NOMO-1 treated with DMSO at 0.1 percent for 48 hours (cell line): ENCODE data around the gene C1RL.

ENCODE experiments used
- DNase-seq: peaks from one replicate; lab custom pipeline; 2025; ENCODE audit not compliant: unreplicated experiment; lab: John Stamatoyannopoulos, UW

Gene C1RL

GRCh38 chr12:7137908-7138307 is 28.9 kb upstream of the C1RL start:
- no peak for DNase-seq

- no peak for DNase-seq
Observed at GRCh38 chr12:7136676-7137075, 27.7 kb upstream of the C1RL start.

GRCh38 chr12:7136071-7136470 is 27.1 kb upstream of the C1RL start:
- no peak for DNase-seq

GRCh38 chr12:7134396-7135166 is 25.6 kb upstream of the C1RL start:
- DNase-seq, result no peak

GRCh38 chr12:7131502-7131866 is 22.5 kb upstream of the C1RL start:
- DNase-seq, result no peak

GRCh38 chr12:7130701-7131501 is 21.9 kb upstream of the C1RL start:
- no peak for DNase-seq

- DNase-seq, result peak; percentile 47
Observed at GRCh38 chr12:7129872-7130691, 21.1 kb upstream of the C1RL start, which contains the start of gene CLSTN3. Gene CLSTN3, plus strand, starts transcription at chr12:7130371. Its CDS starts 278 bp downstream, at chr12:7130649.

GRCh38 chr12:7129287-7129871 is 20.4 kb upstream of the C1RL start:
- no peak for DNase-seq

GRCh38 chr12:7128681-7129286 is 19.8 kb upstream of the C1RL start, which contains the start of gene RBP5:
Gene RBP5, minus strand, starts transcription at chr12:7128889. Its CDS starts 114 bp downstream, at chr12:7128775.
- no peak for DNase-seq

GRCh38 chr12:7127916-7128626 is 19.1 kb upstream of the C1RL start:
- DNase-seq, result no peak

GRCh38 chr12:7125632-7126227 is 16.7 kb upstream of the C1RL start:
- no peak for DNase-seq

- no peak for DNase-seq
Observed at GRCh38 chr12:7123806-7124522, 14.9 kb upstream of the C1RL start.

GRCh38 chr12:7122811-7123769 is 14.1 kb upstream of the C1RL start:
- DNase-seq, result no peak

GRCh38 chr12:7121324-7121723 is 12.3 kb upstream of the C1RL start:
- DNase-seq, result no peak

- DNase-seq, result no peak
Observed at GRCh38 chr12:7120166-7120565, 11.2 kb upstream of the C1RL start.

GRCh38 chr12:7118881-7119280 is 9.9 kb upstream of the C1RL start:
- DNase-seq, result no peak

- DNase-seq, result no peak
Observed at GRCh38 chr12:7117670-7118069, 8.7 kb upstream of the C1RL start.

- no peak for DNase-seq
Observed at GRCh38 chr12:7116916-7117315, 7.9 kb upstream of the C1RL start.
